HFF-Myc (cell line): ENCODE data around the gene FZR1.

Source experiments
- DNase-seq: peaks from one replicate; pipeline ENCODE4 v3.0.0-alpha.2; 2011; ENCODE audit warnings: low read depth; ENCODE audit errors: extremely low read depth
- H3K4me3 ChIP-seq: replicated peaks from 2 replicates; pipeline ENCODE4 v1.5.1; 2011; ENCODE audit warnings: low read depth, mild to moderate bottlenecking, control low read depth, low read length
- CTCF ChIP-seq: IDR thresholded peaks from 2 replicates; pipeline ENCODE4 v1.5.1; 2012; ENCODE audit warnings: mild to moderate bottlenecking, low read depth, low read length, control low read depth; ENCODE audit errors: missing control alignments

The FZR1 gene

GRCh38 chr19:3459965-3460582 lies 46.0 kb upstream of the FZR1 start:
- H3K4me3 ChIP-seq: no peak overlapping the region
- no peak for DNase-seq
- no peak for TF ChIP-seq CTCF

- no peak for DNase-seq
- no peak for TF ChIP-seq CTCF
Observed at GRCh38 chr19:3462991-3463713, 43.0 kb upstream of the FZR1 start.

GRCh38 chr19:3463714-3464586 lies 42.2 kb upstream of the FZR1 start:
- no peak for TF ChIP-seq CTCF
- no peak overlapping the region for H3K4me3 ChIP-seq
- DNase-seq: no peak

More at GRCh38 chr19:3462991-3463713, 43.0 kb upstream of the FZR1 start:
- no peak overlapping the region for H3K4me3 ChIP-seq

- H3K4me3 ChIP-seq: no peak overlapping the region
- no peak for DNase-seq
- no peak for TF ChIP-seq CTCF
Observed at GRCh38 chr19:3464587-3465235, 41.4 kb upstream of the FZR1 start.

- no peak for DNase-seq
- TF ChIP-seq CTCF: no peak
- H3K4me3 ChIP-seq: no peak overlapping the region
Observed at GRCh38 chr19:3465552-3465951, 40.6 kb upstream of the FZR1 start.

GRCh38 chr19:3466635-3467034 lies 39.5 kb upstream of the FZR1 start:
- DNase-seq: no peak
- no peak overlapping the region for H3K4me3 ChIP-seq
- TF ChIP-seq CTCF: no peak
